Measurements from ENCODE around the gene FNTB. TPM values are rescaled to one million over a fixed set of nuclear protein-coding genes. Genes with fewer than 3 reads are reported as not detected.

Gene FNTB
- total and polyA plus RNA-seq, 9 of the 15 experiments (the other 6 are each of a cell fraction or from before 2014, with no cell fraction given), result 6.9 to 23.2 (median 12.2) TPM

DNA sequence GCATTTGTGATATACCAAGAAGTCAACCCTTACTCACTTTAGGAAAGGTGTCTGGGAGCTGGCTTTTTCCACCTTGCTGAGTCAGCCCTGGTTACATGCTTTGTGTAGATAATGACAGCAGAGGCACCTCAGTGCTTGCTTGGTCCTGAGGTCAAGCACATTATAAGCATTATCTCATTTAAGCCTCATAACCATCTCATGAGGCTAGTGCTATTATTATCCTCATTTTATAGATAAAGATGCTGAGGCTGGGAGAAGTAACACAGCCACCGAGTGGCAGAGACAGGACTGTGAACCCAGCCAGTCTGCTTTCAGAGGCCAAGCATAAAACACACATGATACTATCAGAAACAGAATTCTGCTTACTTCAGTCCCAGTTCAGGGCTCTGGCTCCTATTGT lies 86.2 kb downstream of the FNTB start (continued):
- TF ChIP-seq NKRF (IDR thresholded peaks at IDR 0.05; ENCODE audit: borderline replicate concordance) (no peak), ZNF766 (CRISPR knock-in tag; conservative IDR thresholded peaks at IDR 0.05) (no peak), PRMT5 (CRISPR knock-in tag; IDR thresholded peaks at IDR 0.05) (no peak), TCF3 (CRISPR knock-in tag; IDR thresholded peaks at IDR 0.05) (peak; percentile 52), ELF2 (CRISPR knock-in tag; IDR thresholded peaks at IDR 0.05) (no peak), MAFG (tag; conservative IDR thresholded peaks at IDR 0.05) (no peak; the same call in 1 of the 2 replicates), ZNF316 (IDR thresholded peaks at IDR 0.05) (peak; percentile 82), EWSR1 (IDR thresholded peaks at IDR 0.05; ENCODE audit: borderline replicate concordance, low read depth, partially characterized antibody) (no peak), C11orf30 (IDR thresholded peaks at IDR 0.05; ENCODE audit: low read depth) (peak; percentile 56), MAFF (IDR thresholded peaks at IDR 0.05; ENCODE audit: low read length) (peak; percentile 30; the same call in 1 of the 2 replicates), SRSF1 (IDR thresholded peaks at IDR 0.05; ENCODE audit: low read depth, low read length) (no peak), RBM25 (IDR thresholded peaks at IDR 0.05; ENCODE audit: low read depth, low read length, severe bottlenecking) (no peak), DPF2 (IDR thresholded peaks at IDR 0.05) (0 out of 2 replicates have a peak, but pooled peaks have one; percentile 34), MEF2A (IDR thresholded peaks at IDR 0.05; ENCODE audit: control insufficient read depth, low read depth, low read length) (peak; percentile 61; the same call in 1 of the 2 replicates), ZNF274 (IDR thresholded peaks at IDR 0.05; ENCODE audit: borderline replicate concordance, low read depth, low read length) (no peak), COPS2 (conservative IDR thresholded peaks at IDR 0.05) (no peak), ZNF77 (CRISPR knock-in tag; IDR thresholded peaks at IDR 0.05) (no peak), MTA2 (IDR thresholded peaks at IDR 0.05; ENCODE audit: low read depth) (no peak), BCL6 (CRISPR knock-in tag; IDR thresholded peaks at IDR 0.05) (no peak), TAL1 (IDR thresholded peaks at IDR 0.05) (peak; percentile 33; the same call in 1 of the 2 replicates), SMAD2 (IDR thresholded peaks at IDR 0.05; ENCODE audit: low read depth, low read length) (no peak)

All from K562 (cell line).